ENCODE results near the gene PRND. TPM values are rescaled to one million over a fixed set of nuclear protein-coding genes. Genes with fewer than 3 reads are reported as not detected.

The PRND gene
- total RNA-seq, 1 donor from 2014 or later: not detected

DNA sequence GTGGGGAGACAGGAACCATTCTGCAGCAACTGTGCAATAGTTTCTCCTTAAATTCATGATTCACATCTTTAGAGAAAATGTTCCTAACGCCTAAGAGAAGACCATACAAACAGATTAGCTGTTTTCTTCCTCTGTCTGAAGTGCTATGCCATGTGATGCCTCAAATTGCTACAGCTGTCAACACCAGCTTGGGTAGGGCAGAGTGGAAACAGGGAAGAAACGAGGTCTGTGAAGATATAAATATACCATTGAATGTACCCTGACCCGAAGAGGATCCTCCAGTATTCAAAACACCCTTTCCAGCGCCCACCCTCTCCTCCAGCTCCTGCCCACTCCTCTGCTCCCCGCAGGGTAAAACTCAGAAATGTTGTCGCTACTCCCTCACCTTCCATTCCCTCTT is 40.3 kb upstream of the PRND start:
- Mint-ChIP-seq H3K27me3 (ENCODE audit: low read depth) (peaks cover 39% of the 10 kb centered on the region), H3K36me3 (no peaks in the 10 kb centered on the region), H3K27ac (no peak overlapping the region), H3K9me3 (no peaks in the 10 kb centered on the region), H3K4me3 (no peak overlapping the region), H3K4me1 (peaks cover 7% of the 10 kb centered on the region)
- DNase-seq (ENCODE audit: low spot score in 2 of 2, unreplicated experiment in 2 of 2): no peak
- TF ChIP-seq, protein P1, sequence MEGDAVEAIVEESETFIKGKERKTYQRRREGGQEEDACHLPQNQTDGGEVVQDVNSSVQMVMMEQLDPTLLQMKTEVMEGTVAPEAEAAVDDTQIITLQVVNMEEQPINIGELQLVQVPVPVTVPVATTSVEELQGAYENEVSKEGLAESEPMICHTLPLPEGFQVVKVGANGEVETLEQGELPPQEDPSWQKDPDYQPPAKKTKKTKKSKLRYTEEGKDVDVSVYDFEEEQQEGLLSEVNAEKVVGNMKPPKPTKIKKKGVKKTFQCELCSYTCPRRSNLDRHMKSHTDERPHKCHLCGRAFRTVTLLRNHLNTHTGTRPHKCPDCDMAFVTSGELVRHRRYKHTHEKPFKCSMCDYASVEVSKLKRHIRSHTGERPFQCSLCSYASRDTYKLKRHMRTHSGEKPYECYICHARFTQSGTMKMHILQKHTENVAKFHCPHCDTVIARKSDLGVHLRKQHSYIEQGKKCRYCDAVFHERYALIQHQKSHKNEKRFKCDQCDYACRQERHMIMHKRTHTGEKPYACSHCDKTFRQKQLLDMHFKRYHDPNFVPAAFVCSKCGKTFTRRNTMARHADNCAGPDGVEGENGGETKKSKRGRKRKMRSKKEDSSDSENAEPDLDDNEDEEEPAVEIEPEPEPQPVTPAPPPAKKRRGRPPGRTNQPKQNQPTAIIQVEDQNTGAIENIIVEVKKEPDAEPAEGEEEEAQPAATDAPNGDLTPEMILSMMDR (IDR thresholded peaks at IDR 0.05; ENCODE audit: unreplicated experiment): no peak

DNA sequence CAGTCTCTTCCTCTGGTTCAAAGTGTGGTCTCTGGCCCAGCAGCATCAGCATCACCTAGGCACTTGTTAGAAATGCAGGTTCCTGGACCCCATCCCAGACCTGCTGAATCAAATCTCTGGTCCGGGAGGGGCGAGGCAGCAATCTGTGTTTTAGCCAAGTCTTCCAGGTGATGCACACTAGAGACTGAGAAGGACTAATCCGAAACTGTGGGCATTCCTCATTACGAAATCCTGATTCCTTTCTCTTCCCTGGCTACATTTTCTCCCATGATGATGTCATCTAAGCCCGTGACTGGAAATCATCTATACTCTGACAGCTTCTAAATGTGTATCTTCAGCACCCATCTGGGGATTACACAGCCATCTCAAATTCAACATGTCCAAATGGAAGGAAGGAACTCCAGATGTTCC is 39.7 kb upstream of the PRND start:
- TF ChIP-seq, protein P1 (IDR thresholded peaks at IDR 0.05; ENCODE audit: unreplicated experiment): no peak
- H3K27ac Mint-ChIP-seq: no peak overlapping the region
- no peaks in the 10 kb centered on the region for H3K9me3 Mint-ChIP-seq
- H3K4me3 Mint-ChIP-seq: no peak overlapping the region
- H3K27me3 Mint-ChIP-seq (ENCODE audit: low read depth): peaks cover 39% of the 10 kb centered on the region
- H3K4me1 Mint-ChIP-seq: peaks cover 7% of the 10 kb centered on the region
- DNase-seq (ENCODE audit: low spot score in 2 of 2, unreplicated experiment in 2 of 2): no peak
- no peaks in the 10 kb centered on the region for H3K36me3 Mint-ChIP-seq

DNA sequence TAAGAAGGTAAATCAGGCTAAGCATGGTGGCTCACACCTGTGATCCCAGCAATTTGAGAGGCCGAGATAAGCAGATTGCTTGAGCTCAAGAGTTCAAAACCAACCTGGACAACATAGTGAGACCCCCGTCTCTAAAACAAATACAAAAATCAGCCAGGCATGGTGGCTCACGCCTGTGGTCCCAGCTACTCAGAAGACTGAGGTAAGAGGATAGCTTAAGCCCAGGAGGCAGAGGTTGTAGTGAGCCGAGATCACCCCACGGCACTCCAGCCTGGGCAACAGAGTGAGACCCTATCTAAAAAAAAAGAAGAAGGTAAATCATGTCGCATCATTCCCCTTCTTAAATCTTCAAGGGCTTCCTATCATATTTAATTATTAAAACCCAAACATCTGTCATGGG is 39.0 kb upstream of the PRND start:
- Mint-ChIP-seq H3K9me3 (no peaks in the 10 kb centered on the region), H3K27me3 (ENCODE audit: low read depth) (peaks cover 35% of the 10 kb centered on the region), H3K4me1 (peaks cover 12% of the 10 kb centered on the region), H3K27ac (no peak overlapping the region), H3K36me3 (no peaks in the 10 kb centered on the region), H3K4me3 (no peak overlapping the region)
- no peak for DNase-seq (ENCODE audit: low spot score in 2 of 2, unreplicated experiment in 2 of 2)
- TF ChIP-seq, protein P1 (IDR thresholded peaks at IDR 0.05; ENCODE audit: unreplicated experiment): no peak

DNA sequence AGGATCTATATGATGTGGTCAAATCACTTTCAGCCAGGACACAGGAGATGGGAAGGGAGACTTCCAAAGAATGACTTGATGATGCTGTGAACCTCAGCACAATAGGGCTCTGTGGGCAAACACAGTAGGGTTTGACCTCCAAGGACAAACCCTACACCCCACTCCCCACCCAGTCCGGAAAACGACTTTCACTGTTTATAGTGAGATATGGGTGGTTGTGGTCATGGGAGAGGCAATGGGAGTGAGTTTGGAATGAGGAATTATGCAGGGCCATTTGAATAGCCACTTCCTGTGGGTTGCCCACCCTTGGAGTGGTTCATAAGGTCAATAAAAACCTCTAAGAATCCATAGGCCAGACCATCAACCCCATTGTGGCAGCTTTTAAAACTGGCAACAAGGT is 38.4 kb upstream of the PRND start:
- DNase-seq (ENCODE audit: low spot score in 2 of 2, unreplicated experiment in 2 of 2): no peak
- Mint-ChIP-seq H3K4me3 (no peak overlapping the region), H3K9me3 (no peaks in the 10 kb centered on the region), H3K4me1 (peaks cover 14% of the 10 kb centered on the region), H3K27ac (no peak overlapping the region), H3K36me3 (no peaks in the 10 kb centered on the region), H3K27me3 (ENCODE audit: low read depth) (peaks cover 30% of the 10 kb centered on the region)
- TF ChIP-seq, protein P1 (IDR thresholded peaks at IDR 0.05; ENCODE audit: unreplicated experiment): no peak

DNA sequence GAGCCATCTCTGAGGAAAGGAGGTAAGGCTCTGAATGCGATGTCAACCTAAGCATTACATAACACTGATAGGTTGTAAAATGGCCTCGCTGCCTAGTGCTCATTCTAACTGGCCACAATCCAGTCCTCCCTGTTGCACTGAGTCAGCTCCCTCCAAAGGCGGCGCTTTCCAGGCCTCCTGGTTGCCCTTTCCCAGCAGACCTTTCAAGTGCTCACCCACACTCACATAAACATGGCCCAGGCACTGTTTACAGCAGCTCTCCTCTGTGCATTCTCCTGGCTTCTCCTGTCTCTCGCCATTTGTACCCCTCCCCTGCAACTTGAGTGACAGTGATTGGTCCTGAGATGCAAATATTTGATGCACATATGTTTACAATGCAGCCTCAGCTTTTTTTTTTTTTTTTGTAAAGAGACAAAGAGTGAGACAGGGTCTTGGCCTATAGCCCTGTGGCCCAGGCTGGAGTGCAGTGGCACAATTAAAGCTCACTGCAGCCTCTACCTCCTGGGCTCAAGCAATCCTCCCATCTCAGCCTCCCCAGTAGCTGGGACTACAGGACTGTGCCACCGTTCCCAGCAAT is 36.8 kb upstream of the PRND start:
- DNase-seq (ENCODE audit: low spot score in 2 of 2, unreplicated experiment in 2 of 2): no peak
- H3K27ac Mint-ChIP-seq: no peak overlapping the region

More for the DNA sequence above, 36.8 kb upstream of the PRND start:
- H3K36me3 Mint-ChIP-seq: no peaks in the 10 kb centered on the region
- peaks cover 14% of the 10 kb centered on the region for H3K4me1 Mint-ChIP-seq
- peak overlapping the region; percentile 28 for H3K4me3 Mint-ChIP-seq
- peaks cover 24% of the 10 kb centered on the region for H3K27me3 Mint-ChIP-seq (ENCODE audit: low read depth)
- H3K9me3 Mint-ChIP-seq: no peaks in the 10 kb centered on the region
- TF ChIP-seq, protein P1 (IDR thresholded peaks at IDR 0.05; ENCODE audit: unreplicated experiment): no peak

Data from mesothelial cell of epicardium (in vitro differentiated cells).